ENCODE results near the gene SRPK2. TPM values are rescaled to one million over a fixed set of nuclear protein-coding genes. Genes with fewer than 3 reads are reported as not detected.

Gene SRPK2
- total RNA-seq, 4 donors from 2014 or later, result 41.0 to 87.1 (median 67.1) TPM

GRCh38 chr7:105084581-105084980 is 304.1 kb downstream of the SRPK2 start:
- TF ChIP-seq CTCF (IDR thresholded peaks at IDR 0.05) (no peak), POLR2A (IDR thresholded peaks at IDR 0.05) (no peak)
- DNase-seq (ENCODE audit: low spot score in 2 of 2), result no peak
- WGBS, 2 donors, result 93 to 100% methylated on average over 1 of the region's 1 CpG
- no peak overlapping the region for H3K4me3 ChIP-seq (ENCODE audit: low read depth, poor library complexity, severe bottlenecking)
- intact Hi-C loops (cut with DNase I; ENCODE audit: low total_unique reads), result no loop called here

- H3K4me3 ChIP-seq (ENCODE audit: low read depth, poor library complexity, severe bottlenecking), result no peak overlapping the region
- 94 to 96% methylated on average over 6 of the region's 6 CpGs for WGBS, 2 donors
- intact Hi-C loops (cut with DNase I; ENCODE audit: low total_unique reads), result no loop called here
- TF ChIP-seq CTCF (IDR thresholded peaks at IDR 0.05) (no peak), POLR2A (IDR thresholded peaks at IDR 0.05) (no peak)
- DNase-seq (ENCODE audit: low spot score in 2 of 2), result no peak
These were observed 309.4 kb downstream of the SRPK2 start for GRCh38 chr7:105079348-105079747.

- DNase-seq (ENCODE audit: low spot score in 2 of 2), result no peak
- intact Hi-C loops (cut with DNase I; ENCODE audit: low total_unique reads), result no loop called here
- no peak overlapping the region for H3K4me3 ChIP-seq (ENCODE audit: low read depth, poor library complexity, severe bottlenecking)
- 100% methylated on average over 1 of the region's 1 CpG for WGBS, 2 donors
- TF ChIP-seq CTCF (IDR thresholded peaks at IDR 0.05) (no peak), POLR2A (IDR thresholded peaks at IDR 0.05) (no peak)
These were observed 315.6 kb downstream of the SRPK2 start for GRCh38 chr7:105073143-105073542.

- H3K4me3 ChIP-seq (ENCODE audit: low read depth, poor library complexity, severe bottlenecking), result no peak overlapping the region
- TF ChIP-seq POLR2A (IDR thresholded peaks at IDR 0.05) (no peak), CTCF (IDR thresholded peaks at IDR 0.05) (no peak)
- intact Hi-C loops (cut with DNase I; ENCODE audit: low total_unique reads), result no loop called here
- 92 to 96% methylated on average over 1 of the region's 1 CpG for WGBS, 2 donors
- no peak for DNase-seq (ENCODE audit: low spot score in 2 of 2)
These were observed 319.8 kb downstream of the SRPK2 start for GRCh38 chr7:105068886-105069285.

- TF ChIP-seq CTCF (IDR thresholded peaks at IDR 0.05), result no peak
- no peak for TF ChIP-seq POLR2A (IDR thresholded peaks at IDR 0.05)
- H3K4me3 ChIP-seq (ENCODE audit: low read depth, poor library complexity, severe bottlenecking), result no peak overlapping the region
- WGBS, 2 donors, result 96 to 97% methylated on average over 5 of the region's 5 CpGs
- intact Hi-C loops (cut with DNase I; ENCODE audit: low total_unique reads), result no loop called here
- peak in 1 of 2 donors; percentile 62 for DNase-seq (ENCODE audit: low spot score in 2 of 2)
These were observed 321.0 kb downstream of the SRPK2 start for GRCh38 chr7:105067691-105068090.

Other genes starting within 250 kb of the SRPK2 start
- 10 to 100 TPM; 14.1 to 20.6 (median 16.3) TPM for gene PUS7, start 133.3 kb upstream of the SRPK2 start, total RNA-seq
- 10 to 100 TPM; 11.2 to 29.1 (median 21.1) TPM for gene RINT1, start 143.3 kb upstream of the SRPK2 start, total RNA-seq
- not detected for gene EFCAB10, start 192.6 kb upstream of the SRPK2 start, total RNA-seq